ENCODE results near the gene LSM6. TPM values are rescaled to one million over a fixed set of nuclear protein-coding genes. Genes with fewer than 3 reads are reported as not detected.

Gene LSM6
- total RNA-seq, 3 donors from 2014 or later, result 18.9 to 27.1 (median 22.2) TPM

DNA sequence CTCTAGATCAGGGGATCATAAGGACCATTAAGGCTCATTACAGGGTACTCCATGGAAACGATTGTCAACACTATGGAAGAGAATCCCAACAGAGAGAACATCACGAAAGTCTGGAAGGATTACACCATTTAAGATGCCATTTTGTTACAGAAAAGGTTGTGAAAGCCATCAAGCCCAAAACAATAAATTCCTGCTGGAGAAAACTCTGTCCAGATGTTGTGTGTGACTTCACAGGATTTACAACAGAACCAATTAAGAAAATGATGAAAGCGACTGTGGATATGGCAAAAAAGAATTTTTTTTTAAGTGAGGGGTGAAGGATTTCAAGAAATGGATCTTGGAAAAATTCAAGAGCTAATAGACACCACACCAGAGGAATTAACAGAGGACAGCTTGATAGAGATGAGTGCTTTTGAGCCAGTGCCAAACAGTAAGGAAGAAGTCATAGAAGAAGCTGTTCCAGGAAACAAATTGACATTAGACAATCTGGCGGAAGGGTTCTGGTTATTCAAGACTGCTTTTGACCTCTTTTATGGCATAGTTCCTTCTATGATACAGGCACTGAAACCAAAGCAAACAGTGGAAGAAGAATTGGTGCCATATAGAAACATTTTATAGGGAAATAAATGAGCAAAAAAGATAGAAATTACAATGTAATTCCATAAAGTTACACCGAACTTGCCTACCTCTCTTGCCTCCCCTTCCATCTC is 17.3 kb upstream of the LSM6 start:
- Histone ChIP-seq H3K4me1 (ENCODE audit: low read depth) (no peaks in the 10 kb centered on the region), H3K4me3 (no peak overlapping the region), H3K9me3 (peaks cover 10% of the 10 kb centered on the region), H3K36me3 (ENCODE audit: low read depth) (no peaks in the 10 kb centered on the region)
- TF ChIP-seq CTCF (IDR thresholded peaks at IDR 0.05), result no peak
- ATAC-seq (peak; percentile 72), DNase-seq (no peak)
- intact Hi-C loops (cut with DNase I, micrococcal nuclease), result no loop called here

DNA sequence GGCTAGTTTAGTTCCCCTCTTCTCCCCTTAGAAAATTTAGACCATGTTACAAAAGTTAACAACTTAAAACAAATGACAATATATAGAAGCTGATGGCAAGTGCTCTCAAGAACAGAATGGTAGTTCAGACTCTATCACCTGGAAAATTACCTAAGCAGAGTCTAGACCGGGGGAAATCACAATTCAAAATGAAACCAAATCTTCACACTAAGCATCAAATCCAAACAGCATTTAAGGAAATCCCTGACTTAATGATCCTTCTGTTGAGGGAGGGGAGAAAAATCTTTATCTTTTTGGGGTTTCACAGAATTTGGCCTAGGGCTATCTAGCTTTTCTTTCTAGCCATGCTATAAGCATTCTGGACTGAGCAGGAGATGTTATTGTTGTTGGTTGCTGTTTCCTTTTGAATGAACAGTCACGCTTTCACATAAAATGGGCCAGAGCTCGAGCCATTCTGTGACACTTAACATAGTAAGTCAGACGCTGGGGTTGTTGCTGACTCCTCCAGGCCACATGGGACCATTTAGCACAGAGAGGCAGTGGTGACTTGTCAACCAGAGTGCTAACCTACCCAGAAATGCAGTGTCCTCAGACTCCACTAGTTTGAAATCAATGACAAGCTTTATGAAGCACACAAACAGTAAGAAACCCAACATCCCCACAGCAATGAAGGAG is 16.0 kb upstream of the LSM6 start:
- Histone ChIP-seq H3K4me3 (no peak overlapping the region), H3K9me3 (peaks cover 10% of the 10 kb centered on the region), H3K4me1 (ENCODE audit: low read depth) (no peaks in the 10 kb centered on the region), H3K36me3 (ENCODE audit: low read depth) (no peaks in the 10 kb centered on the region)
- TF ChIP-seq CTCF (IDR thresholded peaks at IDR 0.05), result no peak
- DNase-seq, result no peak
- ATAC-seq, result no peak
- intact Hi-C loops (cut with DNase I, micrococcal nuclease), result no loop called here

- no peak for DNase-seq
- no peak for TF ChIP-seq CTCF (IDR thresholded peaks at IDR 0.05)
- Histone ChIP-seq H3K4me3 (no peak overlapping the region), H3K4me1 (ENCODE audit: low read depth) (no peaks in the 10 kb centered on the region), H3K9me3 (peaks cover 10% of the 10 kb centered on the region), H3K36me3 (ENCODE audit: low read depth) (no peaks in the 10 kb centered on the region)
- intact Hi-C loops (cut with DNase I, micrococcal nuclease), result no loop called here
- ATAC-seq, result no peak
These were observed 14.3 kb upstream of the LSM6 start for GRCh38 chr4:146161243-146161642.

DNA sequence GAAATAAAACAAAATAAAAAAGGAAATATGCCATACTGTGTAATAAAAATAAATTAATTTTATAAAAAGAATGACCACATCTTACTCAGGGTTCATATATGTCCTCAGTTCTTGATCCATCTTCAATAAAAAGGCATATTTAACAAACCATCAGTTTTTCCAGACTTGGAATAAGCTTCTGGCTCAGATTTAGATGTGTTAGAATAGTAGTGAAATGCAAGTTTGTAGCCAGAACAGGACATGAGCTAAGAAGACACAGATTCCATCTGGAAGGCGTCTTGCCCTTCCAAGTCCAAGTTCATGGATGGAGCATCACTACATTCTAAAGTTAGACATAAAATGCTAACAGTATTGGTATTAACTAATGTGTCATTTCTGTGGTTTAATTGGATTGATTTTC is 10.3 kb upstream of the LSM6 start:
- no peak for DNase-seq
- H3K9me3 ChIP-seq, result peaks cover 10% of the 10 kb centered on the region
- intact Hi-C loops (cut with DNase I, micrococcal nuclease), result no loop called here
- TF ChIP-seq CTCF (IDR thresholded peaks at IDR 0.05), result no peak
- H3K4me1 ChIP-seq (ENCODE audit: low read depth), result no peaks in the 10 kb centered on the region
- no peaks in the 10 kb centered on the region for H3K36me3 ChIP-seq (ENCODE audit: low read depth)
- no peak for ATAC-seq
- H3K4me3 ChIP-seq, result no peak overlapping the region

DNA sequence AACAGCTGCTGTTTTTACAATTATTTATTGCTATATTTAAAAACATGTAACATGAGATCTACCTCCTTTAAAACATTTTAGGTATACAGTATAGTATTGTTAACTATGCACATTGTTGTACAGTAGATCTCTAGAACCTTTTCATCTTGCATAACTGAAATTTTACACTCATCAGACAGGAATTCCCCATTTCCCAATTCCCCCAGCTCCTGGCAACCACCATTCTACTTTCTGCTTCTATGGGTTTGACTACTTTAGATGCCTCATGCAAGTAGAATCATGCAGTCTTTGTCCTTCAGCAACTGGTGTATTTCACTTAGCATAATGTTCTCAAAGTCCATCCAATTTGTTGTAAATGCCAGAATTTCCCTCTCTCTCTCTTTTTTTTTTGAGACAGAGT is 9.7 kb upstream of the LSM6 start:
- Histone ChIP-seq H3K4me3 (no peak overlapping the region), H3K9me3 (peaks cover 10% of the 10 kb centered on the region), H3K4me1 (ENCODE audit: low read depth) (no peaks in the 10 kb centered on the region), H3K36me3 (ENCODE audit: low read depth) (no peaks in the 10 kb centered on the region)
- no peak for TF ChIP-seq CTCF (IDR thresholded peaks at IDR 0.05)
- DNase-seq (no peak), ATAC-seq (no peak)
- intact Hi-C loops (cut with DNase I, micrococcal nuclease), result no loop called here
